Measurements from ENCODE around the gene PRMT7. TPM values are rescaled to one million over a fixed set of nuclear protein-coding genes. Genes with fewer than 3 reads are reported as not detected.

Gene PRMT7
- total RNA-seq, 1 experiment from 2014 or later: 33.1 TPM

DNA sequence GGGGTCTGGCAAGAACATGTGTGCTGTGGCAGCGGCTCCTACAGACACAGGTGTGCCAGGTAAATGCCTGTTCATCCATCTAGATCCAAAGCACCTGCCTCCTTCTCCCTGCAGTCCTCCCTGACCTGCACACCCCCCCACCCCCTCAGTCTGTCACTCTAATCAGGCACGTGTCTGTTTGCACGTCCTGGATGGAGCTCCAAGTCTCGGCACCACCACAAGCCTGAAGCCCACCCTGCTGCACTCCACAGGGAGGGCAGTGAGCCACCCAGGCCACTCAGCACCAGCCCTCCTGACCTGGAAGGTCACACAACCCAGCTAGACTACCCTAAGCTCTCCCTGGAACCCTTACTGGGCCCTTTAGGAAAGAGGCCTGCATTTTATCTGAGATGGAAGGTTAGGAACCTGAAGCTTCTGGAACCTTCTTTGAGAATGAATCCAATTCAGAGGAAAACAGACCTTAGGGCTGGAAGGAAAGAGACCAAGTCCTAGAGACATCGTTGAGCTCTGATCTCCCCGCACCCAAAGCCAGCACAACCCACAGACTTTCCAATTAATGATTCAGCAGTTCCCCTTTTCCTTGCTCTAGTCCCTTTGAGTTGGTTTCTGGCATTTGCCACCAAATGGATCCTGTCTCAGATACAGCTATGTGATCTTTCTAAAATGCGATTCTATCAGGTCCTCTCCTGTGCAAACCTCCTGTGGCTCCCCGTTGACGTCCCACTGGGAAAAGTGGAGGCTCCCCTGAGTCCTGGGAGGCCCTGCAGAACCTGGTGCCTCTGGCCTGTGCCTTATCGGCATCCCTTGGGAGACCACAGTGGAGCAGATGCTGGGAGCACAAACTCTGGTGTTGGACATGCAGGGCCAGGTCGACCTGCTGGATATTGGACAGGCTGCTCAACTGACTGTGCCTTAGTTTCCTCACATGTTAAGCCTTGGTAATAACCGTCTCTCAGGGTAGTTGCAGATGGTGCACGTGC is 67.9 kb downstream of the PRMT7 start:
- Histone ChIP-seq H3K4me1 (ENCODE audit: control insufficient read depth, insufficient read depth, low read length) (no peaks in the 10 kb centered on the region), H3K27ac (ENCODE audit: low read length) (no peak overlapping the region), H3K36me3 (ENCODE audit: control insufficient read depth, insufficient read depth, low read length) (no peaks in the 10 kb centered on the region), H3K27me3 (ENCODE audit: control insufficient read depth, insufficient read depth, low read length) (no peaks in the 10 kb centered on the region), H3K9me3 (ENCODE audit: control insufficient read depth, insufficient read depth, low read depth, low read length) (no peaks in the 10 kb centered on the region), H3K4me3 (ENCODE audit: low read depth in 2 of 2, low read length in 2 of 2) (no peak overlapping the region)
- POLR2A ChIA-PET: no interaction called here
- DNase-seq (ENCODE audit: low read depth, low spot score) (no peak), ATAC-seq (no peak)
- TF ChIP-seq SIN3A (IDR thresholded peaks at IDR 0.05; ENCODE audit: borderline replicate concordance, insufficient read depth, low read depth, low read length): no peak
- TF ChIP-seq POLR2AphosphoS5 (IDR thresholded peaks at IDR 0.05; ENCODE audit: low read depth, low read length): no peak
- TF ChIP-seq TCF7L2 (IDR thresholded peaks at IDR 0.05; ENCODE audit: low read depth, low read length): no peak
- TF ChIP-seq, protein P1, sequence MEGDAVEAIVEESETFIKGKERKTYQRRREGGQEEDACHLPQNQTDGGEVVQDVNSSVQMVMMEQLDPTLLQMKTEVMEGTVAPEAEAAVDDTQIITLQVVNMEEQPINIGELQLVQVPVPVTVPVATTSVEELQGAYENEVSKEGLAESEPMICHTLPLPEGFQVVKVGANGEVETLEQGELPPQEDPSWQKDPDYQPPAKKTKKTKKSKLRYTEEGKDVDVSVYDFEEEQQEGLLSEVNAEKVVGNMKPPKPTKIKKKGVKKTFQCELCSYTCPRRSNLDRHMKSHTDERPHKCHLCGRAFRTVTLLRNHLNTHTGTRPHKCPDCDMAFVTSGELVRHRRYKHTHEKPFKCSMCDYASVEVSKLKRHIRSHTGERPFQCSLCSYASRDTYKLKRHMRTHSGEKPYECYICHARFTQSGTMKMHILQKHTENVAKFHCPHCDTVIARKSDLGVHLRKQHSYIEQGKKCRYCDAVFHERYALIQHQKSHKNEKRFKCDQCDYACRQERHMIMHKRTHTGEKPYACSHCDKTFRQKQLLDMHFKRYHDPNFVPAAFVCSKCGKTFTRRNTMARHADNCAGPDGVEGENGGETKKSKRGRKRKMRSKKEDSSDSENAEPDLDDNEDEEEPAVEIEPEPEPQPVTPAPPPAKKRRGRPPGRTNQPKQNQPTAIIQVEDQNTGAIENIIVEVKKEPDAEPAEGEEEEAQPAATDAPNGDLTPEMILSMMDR (IDR thresholded peaks at IDR 0.05): no peak
- TF ChIP-seq, protein P2, sequence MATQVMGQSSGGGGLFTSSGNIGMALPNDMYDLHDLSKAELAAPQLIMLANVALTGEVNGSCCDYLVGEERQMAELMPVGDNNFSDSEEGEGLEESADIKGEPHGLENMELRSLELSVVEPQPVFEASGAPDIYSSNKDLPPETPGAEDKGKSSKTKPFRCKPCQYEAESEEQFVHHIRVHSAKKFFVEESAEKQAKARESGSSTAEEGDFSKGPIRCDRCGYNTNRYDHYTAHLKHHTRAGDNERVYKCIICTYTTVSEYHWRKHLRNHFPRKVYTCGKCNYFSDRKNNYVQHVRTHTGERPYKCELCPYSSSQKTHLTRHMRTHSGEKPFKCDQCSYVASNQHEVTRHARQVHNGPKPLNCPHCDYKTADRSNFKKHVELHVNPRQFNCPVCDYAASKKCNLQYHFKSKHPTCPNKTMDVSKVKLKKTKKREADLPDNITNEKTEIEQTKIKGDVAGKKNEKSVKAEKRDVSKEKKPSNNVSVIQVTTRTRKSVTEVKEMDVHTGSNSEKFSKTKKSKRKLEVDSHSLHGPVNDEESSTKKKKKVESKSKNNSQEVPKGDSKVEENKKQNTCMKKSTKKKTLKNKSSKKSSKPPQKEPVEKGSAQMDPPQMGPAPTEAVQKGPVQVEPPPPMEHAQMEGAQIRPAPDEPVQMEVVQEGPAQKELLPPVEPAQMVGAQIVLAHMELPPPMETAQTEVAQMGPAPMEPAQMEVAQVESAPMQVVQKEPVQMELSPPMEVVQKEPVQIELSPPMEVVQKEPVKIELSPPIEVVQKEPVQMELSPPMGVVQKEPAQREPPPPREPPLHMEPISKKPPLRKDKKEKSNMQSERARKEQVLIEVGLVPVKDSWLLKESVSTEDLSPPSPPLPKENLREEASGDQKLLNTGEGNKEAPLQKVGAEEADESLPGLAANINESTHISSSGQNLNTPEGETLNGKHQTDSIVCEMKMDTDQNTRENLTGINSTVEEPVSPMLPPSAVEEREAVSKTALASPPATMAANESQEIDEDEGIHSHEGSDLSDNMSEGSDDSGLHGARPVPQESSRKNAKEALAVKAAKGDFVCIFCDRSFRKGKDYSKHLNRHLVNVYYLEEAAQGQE (IDR thresholded peaks at IDR 0.05; ENCODE audit: insufficient read depth in 1 of 2, low read depth in 2 of 2, low read length in 1 of 2): no peak
- in situ Hi-C loops (cut with HindIII; ENCODE audit: low pct_unique_long_range_greater_than_20kb, low sequenced_read_pairs) (no loop called here), intact Hi-C loops (cut with micrococcal nuclease; ENCODE audit: unreplicated experiment) (no loop called here)
- CTCF ChIA-PET: no interaction called here
- BruUV-seq (replicated peaks): no TSS peak

GRCh38 chr16:68379472-68380347 is 68.9 kb downstream of the PRMT7 start:
- H3K9me3 ChIP-seq (ENCODE audit: control insufficient read depth, insufficient read depth, low read depth, low read length): no peaks in the 10 kb centered on the region
- no peak for TF ChIP-seq SIN3A (IDR thresholded peaks at IDR 0.05; ENCODE audit: borderline replicate concordance, insufficient read depth, low read depth, low read length)
- no peak for TF ChIP-seq TCF7L2 (IDR thresholded peaks at IDR 0.05; ENCODE audit: low read depth, low read length)
- TF ChIP-seq, protein P1 (IDR thresholded peaks at IDR 0.05): no peak
- TF ChIP-seq, protein P2 (IDR thresholded peaks at IDR 0.05; ENCODE audit: insufficient read depth in 1 of 2, low read depth in 2 of 2, low read length in 1 of 2): no peak
- TF ChIP-seq POLR2AphosphoS5 (IDR thresholded peaks at IDR 0.05; ENCODE audit: low read depth, low read length): no peak
- ATAC-seq (no peak), DNase-seq (ENCODE audit: low read depth, low spot score) (no peak)
- no peak overlapping the region for H3K27ac ChIP-seq (ENCODE audit: low read length)
- ChIA-PET CTCF (no interaction called here), POLR2A (no interaction called here)
- BruUV-seq (replicated peaks): no TSS peak
- no peaks in the 10 kb centered on the region for H3K27me3 ChIP-seq (ENCODE audit: control insufficient read depth, insufficient read depth, low read length)
- no peaks in the 10 kb centered on the region for H3K4me1 ChIP-seq (ENCODE audit: control insufficient read depth, insufficient read depth, low read length)
- H3K4me3 ChIP-seq (ENCODE audit: low read depth in 2 of 2, low read length in 2 of 2): no peak overlapping the region
- intact Hi-C loops (cut with micrococcal nuclease; ENCODE audit: unreplicated experiment): no loop called here
- in situ Hi-C loops (cut with HindIII; ENCODE audit: low pct_unique_long_range_greater_than_20kb, low sequenced_read_pairs): no loop called here
- no peaks in the 10 kb centered on the region for H3K36me3 ChIP-seq (ENCODE audit: control insufficient read depth, insufficient read depth, low read length)

Measured in Panc1 (cell line).